ENCODE measurements around the gene MAPKBP1. TPM values are rescaled to one million over a fixed set of nuclear protein-coding genes. Genes with fewer than 3 reads are reported as not detected.

MAPKBP1 gene
- total and polyA plus RNA-seq, 9 of the 15 experiments (the other 6 are each of a cell fraction or from before 2014, with no cell fraction given) = 0.15 to 9.5 (median 4.5) TPM

DNA sequence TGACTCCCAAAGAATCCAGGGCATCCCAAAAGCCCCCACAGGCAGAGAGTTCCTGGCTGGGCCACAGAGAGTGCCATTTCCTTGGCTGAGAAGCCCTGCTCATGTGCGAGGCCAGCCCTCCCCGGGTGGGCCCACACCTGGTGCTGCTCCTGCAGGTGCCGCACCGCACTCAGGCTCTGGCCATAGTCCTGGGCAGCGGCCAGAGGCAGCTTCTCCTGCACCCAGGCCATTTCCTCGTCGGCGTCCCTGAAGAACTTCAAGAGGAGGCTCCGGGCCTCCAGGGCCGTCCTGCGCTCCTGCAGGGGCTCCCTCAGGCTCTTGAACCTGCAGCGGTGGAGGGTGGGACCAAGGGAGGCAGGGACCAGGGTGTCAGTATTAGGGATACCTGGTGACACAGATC is 82.4 kb downstream of the MAPKBP1 start (continued):
- TF ChIP-seq, protein P1, sequence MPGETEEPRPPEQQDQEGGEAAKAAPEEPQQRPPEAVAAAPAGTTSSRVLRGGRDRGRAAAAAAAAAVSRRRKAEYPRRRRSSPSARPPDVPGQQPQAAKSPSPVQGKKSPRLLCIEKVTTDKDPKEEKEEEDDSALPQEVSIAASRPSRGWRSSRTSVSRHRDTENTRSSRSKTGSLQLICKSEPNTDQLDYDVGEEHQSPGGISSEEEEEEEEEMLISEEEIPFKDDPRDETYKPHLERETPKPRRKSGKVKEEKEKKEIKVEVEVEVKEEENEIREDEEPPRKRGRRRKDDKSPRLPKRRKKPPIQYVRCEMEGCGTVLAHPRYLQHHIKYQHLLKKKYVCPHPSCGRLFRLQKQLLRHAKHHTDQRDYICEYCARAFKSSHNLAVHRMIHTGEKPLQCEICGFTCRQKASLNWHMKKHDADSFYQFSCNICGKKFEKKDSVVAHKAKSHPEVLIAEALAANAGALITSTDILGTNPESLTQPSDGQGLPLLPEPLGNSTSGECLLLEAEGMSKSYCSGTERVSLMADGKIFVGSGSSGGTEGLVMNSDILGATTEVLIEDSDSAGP (CRISPR knock-in tag; IDR thresholded peaks at IDR 0.05) = no peak
- TF ChIP-seq, protein P2, sequence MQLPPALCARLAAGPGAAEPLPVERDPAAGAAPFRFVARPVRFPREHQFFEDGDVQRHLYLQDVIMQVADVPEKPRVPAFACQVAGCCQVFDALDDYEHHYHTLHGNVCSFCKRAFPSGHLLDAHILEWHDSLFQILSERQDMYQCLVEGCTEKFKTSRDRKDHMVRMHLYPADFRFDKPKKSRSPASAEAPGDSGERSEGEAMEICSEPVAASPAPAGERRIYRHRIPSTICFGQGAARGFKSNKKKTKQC (CRISPR knock-in tag; IDR thresholded peaks at IDR 0.05) = no peak
- TF ChIP-seq RBM17 (IDR thresholded peaks at IDR 0.05; ENCODE audit: borderline replicate concordance, low read depth, low read length) (no peak), SIX5 (IDR thresholded peaks at IDR 0.05; ENCODE audit: borderline replicate concordance in 1 of 2, insufficient read depth in 1 of 2, low read depth in 1 of 2, low read length in 2 of 2) (no peak), FOXM1 (IDR thresholded peaks at IDR 0.05; ENCODE audit: low read depth) (no peak), FOXM1 (CRISPR knock-in tag; IDR thresholded peaks at IDR 0.05; ENCODE audit: low read depth) (no peak)

DNA sequence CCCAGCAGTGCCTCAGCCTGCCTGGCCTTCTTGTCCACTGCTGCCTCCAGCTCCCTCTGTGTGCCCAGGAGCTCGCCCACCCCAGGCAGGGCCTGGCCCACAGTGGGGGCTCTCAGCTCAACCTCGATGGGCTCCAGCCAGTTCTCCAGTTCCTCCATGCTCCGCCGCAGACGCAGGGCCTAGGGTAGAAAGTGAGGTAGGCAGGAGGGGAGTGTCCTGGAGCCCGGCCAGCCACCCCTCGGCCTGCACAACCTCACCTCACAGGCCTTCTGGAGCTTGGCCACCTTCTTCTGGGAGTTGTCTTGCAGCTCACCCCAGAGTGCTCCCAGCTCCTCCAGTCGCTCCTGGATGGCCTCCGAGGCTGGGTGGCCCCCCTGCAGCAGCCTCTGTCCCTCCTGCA is 83.0 kb downstream of the MAPKBP1 start:
- in situ Hi-C loops (cut with MboI) = no loop called here
- ChIA-PET POLR2A (interaction anchor here (0.5 to 0.9 kb wide), 4 partner anchors 13 to 48 kb away, joined by 3 read pairs; no protein-coding TSS in a partner anchor), CTCF (ENCODE audit: low intra/inter-chr PET ratio) (no interaction called here)
- BruUV-seq (replicated peaks) = no TSS peak
- Histone ChIP-seq H3K9ac (ENCODE audit: insufficient read depth in 1 of 2, low read depth in 2 of 2, low read length in 2 of 2) (peak overlapping the region in 1 of 2 experiments; percentile 13; a peak in 1 of 4 replicates), H3K27ac (ENCODE audit: extremely low read depth, low read depth, low read length) (no peak overlapping the region), H4K20me1 (replicated peaks; ENCODE audit: control insufficient read depth, insufficient read depth, low read length) (peaks cover 10% of the 10 kb centered on the region), H3K27me3 (ENCODE audit: control insufficient read depth in 2 of 2, insufficient read depth in 2 of 2, low read length in 2 of 2) (peaks cover 51 to 94% of the 10 kb centered on the region in 2 experiments; a peak in 4 of 5 replicates), H2AFZ (ENCODE audit: low read depth, low read length) (no peak overlapping the region), H3K9me3 (replicated peaks; ENCODE audit: control insufficient read depth, insufficient read depth, low read depth, low read length) (no peaks in the 10 kb centered on the region; the same call in 1 of the 2 replicates), H3K4me3 (no peak overlapping the region), H3K9me1 (ENCODE audit: control insufficient read depth, insufficient read depth, low read length) (no peaks in the 10 kb centered on the region), H3K79me2 (ENCODE audit: control insufficient read depth, insufficient read depth, low read length) (no peaks in the 10 kb centered on the region), H3K4me1 (replicated peaks in 1 of 2; ENCODE audit: control insufficient read depth in 2 of 2, insufficient read depth in 2 of 2, low read length in 2 of 2) (peaks cover 0 to 60% of the 10 kb centered on the region in 2 experiments; a peak in 2 of 5 replicates), H3K36me3 (ENCODE audit: control insufficient read depth, insufficient read depth, low read length) (no peaks in the 10 kb centered on the region), H3K4me2 (ENCODE audit: insufficient read depth, low read length) (no peak overlapping the region)
- intact Hi-C loops (cut with micrococcal nuclease) = no loop called here
- WGBS (ENCODE audit: insufficient coverage, low coverage, missing lambda C conversion rate) = 3% methylated on average over 5 of the region's 9 CpGs
- ATAC-seq (no peak), FAIRE-seq (no peak), DNase-seq (ENCODE audit: extremely low read depth in 1 of 4, low spot score in 3 of 4) (no peak)
- no peak for TF ChIP-seq MEIS2 (IDR thresholded peaks at IDR 0.05; ENCODE audit: partially characterized antibody)
- TF ChIP-seq STAG1 (CRISPR knock-in tag; IDR thresholded peaks at IDR 0.05; ENCODE audit: borderline replicate concordance) = no peak
- no peak for TF ChIP-seq BCOR (IDR thresholded peaks at IDR 0.05)
- no peak for TF ChIP-seq KDM5B (IDR thresholded peaks at IDR 0.05; ENCODE audit: insufficient replicate concordance, low read depth, low read length)
- no peak for TF ChIP-seq DACH1 (IDR thresholded peaks at IDR 0.05; ENCODE audit: partially characterized antibody)

Measured in K562 (cell line).